AG20443 (cell line): ENCODE measurements around the gene ARID3C.

Experiments
- DNase-seq: peaks from one replicate; pipeline ENCODE4 v3.0.0; 2012; ENCODE audit warnings: low spot score, mixed read lengths

The ARID3C gene

DNA sequence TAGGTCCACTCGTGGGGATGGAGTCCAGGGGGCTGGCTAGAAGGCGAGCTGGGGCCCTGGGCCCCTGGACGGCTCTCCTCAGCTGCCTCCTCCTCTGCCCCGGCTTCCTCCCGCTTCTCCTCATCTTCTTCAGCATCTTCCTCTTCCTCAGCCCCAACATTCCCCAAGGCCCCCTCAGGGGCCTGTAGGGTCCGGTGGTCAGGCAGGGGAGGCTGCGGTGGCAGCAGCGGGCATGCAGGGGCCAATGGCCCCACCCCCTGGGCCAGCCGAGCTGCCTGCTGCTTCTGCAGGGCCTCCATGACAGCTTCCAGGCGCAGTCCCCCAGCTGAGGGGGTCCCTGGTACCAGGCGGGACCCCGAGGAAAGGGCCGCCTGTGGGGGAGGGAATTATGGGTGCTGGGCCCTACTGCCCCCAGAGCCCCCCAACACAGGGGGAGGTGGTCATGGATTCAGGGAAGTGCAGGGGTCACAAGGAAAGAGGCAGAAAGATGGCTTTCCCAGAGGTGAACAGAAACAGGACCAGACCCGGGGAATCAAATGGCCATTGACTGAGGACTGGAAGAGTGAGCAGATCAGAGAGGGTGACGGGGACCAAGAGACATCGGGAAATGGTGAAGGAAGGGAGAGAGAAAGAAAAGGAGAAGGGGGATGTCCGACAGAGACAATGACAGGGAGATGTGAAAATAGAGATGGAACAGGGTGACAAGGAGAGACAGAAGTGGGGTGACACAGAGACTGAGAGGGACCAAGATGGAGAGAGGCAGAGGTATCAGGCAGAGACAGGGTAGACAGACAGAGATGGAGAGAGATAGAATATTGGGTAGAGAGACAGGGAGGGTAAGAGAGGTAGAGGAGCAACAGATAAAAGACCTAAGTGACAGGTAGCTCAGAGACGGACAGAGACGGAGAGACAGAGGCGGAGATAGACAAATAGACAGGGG is 880 bp downstream of the ARID3C start:
- DNase-seq: no peak

GRCh38 chr9:34625186-34625486 is 3.7 kb downstream of the ARID3C start:
- no peak for DNase-seq

DNA sequence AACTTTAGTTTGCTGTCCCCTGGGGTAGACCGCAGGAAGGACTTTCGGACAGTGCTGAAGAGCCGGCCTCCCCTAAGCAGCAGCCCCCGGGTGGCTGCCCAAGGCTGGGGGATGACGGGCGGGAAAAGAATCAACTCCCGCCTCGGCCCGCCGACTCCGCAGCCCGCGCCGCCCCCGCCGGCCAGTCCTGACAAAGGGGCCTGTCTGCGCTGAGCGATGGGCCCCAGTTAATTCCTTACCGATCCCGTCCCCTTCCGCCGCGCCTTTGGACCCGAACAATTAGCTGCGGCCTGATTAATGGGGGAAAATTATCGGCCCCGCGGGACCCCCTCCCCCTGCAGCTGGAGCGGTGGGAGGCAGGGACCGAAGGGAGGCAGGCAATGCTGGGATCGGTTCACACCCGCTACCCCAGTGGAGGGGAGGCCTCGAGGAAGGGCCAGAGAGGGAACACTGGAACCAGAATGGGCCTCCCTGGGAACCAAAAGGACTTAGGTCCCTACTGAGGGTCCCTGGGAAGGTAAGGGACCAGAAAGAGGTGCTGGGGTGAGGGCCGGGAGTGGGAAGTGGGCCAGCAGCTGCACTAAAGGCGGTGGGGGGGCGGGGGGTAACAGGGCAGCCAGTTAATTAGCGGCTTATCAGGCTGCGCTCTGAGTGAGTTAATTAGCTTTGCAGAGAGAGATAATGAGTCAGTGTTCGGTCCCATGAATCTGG is 4.2 kb downstream of the ARID3C start:
- DNase-seq: no peak

GRCh38 chr9:34623374-34624235 is 5.3 kb downstream of the ARID3C start:
- DNase-seq: no peak

GRCh38 chr9:34620061-34620994 is 8.5 kb downstream of the ARID3C start, which contains the start of gene DCTN3:
Gene DCTN3 (minus strand): TSS chr9:34620495. CDS start chr9:34620464, 31 bp downstream.
- DNase-seq: peak; percentile 97

- DNase-seq: no peak
These were observed 13.7 kb downstream of the ARID3C start for GRCh38 chr9:34615132-34615531.

DNA sequence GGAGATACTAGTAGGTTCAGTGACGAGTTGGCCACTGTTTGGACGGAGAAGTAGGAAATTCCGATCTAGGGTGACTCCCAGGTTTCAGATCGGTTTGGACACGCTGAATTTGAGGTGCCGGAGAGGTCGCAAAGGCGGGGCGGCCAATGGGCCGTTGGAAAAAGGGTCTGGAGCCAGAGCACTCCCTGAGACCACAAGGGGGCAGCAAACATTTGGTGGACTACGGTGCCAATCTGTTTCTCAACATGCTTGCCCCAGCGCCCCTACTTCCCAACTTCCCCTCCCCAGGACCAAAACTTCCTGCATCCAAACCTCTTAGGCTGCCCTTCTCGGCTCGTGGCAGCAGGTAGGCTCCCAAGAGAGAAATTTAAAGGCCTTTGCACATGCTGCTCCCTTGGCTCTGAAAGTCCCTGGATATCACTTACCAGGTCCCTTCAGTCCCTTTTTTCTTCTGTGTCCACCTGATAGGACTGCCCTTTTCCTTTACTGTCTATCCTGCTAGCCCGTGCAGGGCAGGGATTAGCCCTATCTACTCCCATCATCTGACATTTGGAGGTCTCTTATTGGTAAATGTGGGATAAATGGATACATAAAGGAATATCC is 16.0 kb downstream of the ARID3C start:
- peak; percentile 88 for DNase-seq

DNA sequence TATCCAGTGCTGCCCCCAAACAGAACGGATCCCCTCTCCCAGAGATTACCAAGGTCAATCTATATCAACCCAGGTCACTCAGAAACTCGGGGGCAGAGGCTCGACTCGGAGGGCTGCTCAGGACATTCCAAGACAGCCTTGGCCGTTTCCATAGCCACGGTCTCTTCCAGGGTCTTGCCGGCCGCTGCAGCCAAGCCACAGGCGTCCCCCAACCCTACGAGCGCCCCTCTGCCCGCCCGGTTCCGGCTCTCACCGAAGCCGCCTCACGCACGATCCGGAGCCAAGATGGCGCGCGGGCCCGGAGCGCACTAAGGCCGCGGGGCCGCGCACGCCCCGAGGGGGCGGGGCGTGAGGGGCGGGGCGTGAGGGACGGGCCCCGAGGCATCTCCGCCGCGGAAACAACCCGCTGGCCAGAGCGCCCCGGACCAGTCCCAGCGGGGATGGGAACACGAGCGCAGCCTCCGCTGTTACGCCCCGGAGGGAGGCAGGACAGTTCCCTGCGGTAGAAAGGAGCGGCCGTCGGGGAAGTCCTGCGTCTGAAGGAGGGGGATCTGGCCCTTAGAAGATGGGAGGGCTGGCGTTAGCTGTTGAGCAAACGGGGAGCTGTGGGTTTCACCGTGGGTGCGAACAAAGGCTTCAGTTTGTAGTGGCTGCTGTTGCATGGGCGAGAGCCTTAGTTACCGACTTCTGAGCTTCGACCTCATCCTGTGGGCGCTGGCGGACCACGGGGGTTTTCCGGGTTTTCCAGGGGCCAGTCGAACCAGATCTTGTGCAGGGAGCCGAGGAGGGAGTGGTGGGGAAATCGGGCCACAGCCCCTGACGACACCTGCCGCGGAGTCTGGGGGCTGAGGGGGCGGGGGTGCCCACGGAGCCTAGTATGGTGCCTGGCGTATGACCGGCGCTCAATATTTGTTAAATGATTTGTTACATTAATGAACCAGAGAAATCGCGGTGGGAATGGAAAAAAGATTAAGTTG is 16.8 kb downstream of the ARID3C start, which contains the start of gene RPP25L:
Gene RPP25L (minus strand): TSS at position 287 of the 977 bp plus-strand sequence. CDS start 801 bp downstream, outside the sequence.
- peak; percentile 98 for DNase-seq

DNA sequence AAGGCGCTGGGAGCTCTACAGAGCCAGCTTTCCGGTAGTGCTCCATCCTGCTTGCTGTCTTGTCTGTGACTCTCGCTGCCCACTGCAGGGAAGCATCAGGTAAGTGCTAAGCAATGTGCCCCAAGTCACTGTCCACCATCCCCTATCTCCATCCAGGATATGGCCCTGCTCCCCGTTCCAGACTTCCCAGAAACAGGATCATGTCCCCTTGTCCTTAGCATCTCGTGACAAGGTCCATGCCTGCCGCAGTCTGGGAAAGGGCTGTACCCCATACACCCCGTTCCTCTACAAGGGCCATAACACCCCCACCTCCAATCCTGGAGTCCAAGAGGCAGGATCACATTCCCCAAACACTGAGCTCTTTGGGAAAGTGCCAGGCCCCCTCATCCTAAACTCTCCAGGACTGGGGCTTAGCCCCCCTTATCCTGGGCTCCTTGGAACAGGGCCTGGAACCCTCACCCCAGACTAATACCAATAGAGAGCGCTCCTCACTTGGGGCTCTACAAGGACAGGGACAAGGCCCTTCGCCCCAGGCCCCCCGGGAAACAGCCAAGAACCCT is 17.5 kb downstream of the ARID3C start:
- DNase-seq: peak; percentile 18

- no peak for DNase-seq
These were observed 18.2 kb downstream of the ARID3C start for GRCh38 chr9:34610434-34611206.

GRCh38 chr9:34607331-34607730 is 21.5 kb downstream of the ARID3C start:
- DNase-seq: no peak

- DNase-seq: no peak
These were observed 22.0 kb downstream of the ARID3C start for GRCh38 chr9:34606905-34607304.

DNA sequence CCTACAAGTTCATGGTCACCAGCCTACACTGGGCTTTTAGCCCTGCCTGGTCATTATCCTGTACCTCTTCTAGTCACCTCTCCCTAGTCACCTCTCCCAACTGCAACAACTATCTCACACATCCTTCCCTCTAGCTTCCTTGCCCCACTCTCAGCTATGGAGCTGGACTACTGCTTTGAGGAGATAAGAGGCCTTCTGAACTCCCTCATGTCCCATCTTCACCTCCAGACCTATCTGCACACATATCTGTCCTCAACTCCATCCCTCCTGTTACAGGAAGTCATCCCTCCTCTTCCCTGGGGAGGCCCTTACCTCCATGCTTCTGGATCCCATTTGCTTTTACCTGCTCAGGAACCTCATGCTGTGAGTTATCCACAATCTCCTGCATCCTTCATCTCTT is 22.7 kb downstream of the ARID3C start:
- DNase-seq: no peak

GRCh38 chr9:34603610-34604231 is 25.1 kb downstream of the ARID3C start:
- peak; percentile 90 for DNase-seq

- no peak for DNase-seq
These were observed 26.8 kb downstream of the ARID3C start for GRCh38 chr9:34601937-34602573.

GRCh38 chr9:34600908-34601307 is 28.0 kb downstream of the ARID3C start:
- no peak for DNase-seq

- no peak for DNase-seq
These were observed 29.3 kb downstream of the ARID3C start for GRCh38 chr9:34599546-34599945.
